IPS DF 6.9 (cell line): ENCODE measurements around the gene MCM8.
"Not testable (repeated sequence)": the region's sequence is repeated elsewhere in the genome, so short reads cannot be mapped to it uniquely, and the experiment has no call there.

Experiments used
- DNase-seq: peaks from one replicate; pipeline ENCODE4 v3.0.0-alpha.2; 2013; ENCODE audit warnings: low read depth, low spot score
- H3K27ac ChIP-seq: one replicate; pipeline ENCODE4 v1.5.1; 2013; ENCODE audit warnings: low read length, control low read depth
- H3K27me3 ChIP-seq: 2 replicates; pipeline ENCODE4 v1.6.1; 2013; ENCODE audit warnings: mild to moderate bottlenecking, low read length; ENCODE audit not compliant: control insufficient read depth, insufficient read depth
- H3K36me3 ChIP-seq: 2 replicates; pipeline ENCODE4 v1.6.1; 2013; ENCODE audit warnings: low read length; ENCODE audit not compliant: control insufficient read depth, insufficient read depth
- H3K4me1 ChIP-seq: 2 replicates; pipeline ENCODE4 v1.6.1; 2013; ENCODE audit warnings: low read length; ENCODE audit not compliant: control insufficient read depth, insufficient read depth
- H3K4me3 ChIP-seq: 2 replicates; pipeline ENCODE4 v1.5.1; 2013; ENCODE audit warnings: mild to moderate bottlenecking, low read length
- H3K9me3 ChIP-seq: 2 replicates; pipeline ENCODE4 v1.6.1; 2013; ENCODE audit warnings: low read length, inconsistent platforms; ENCODE audit not compliant: control insufficient read depth, insufficient read depth
- WGBS: extraction: QIAGEN DNeasy Blood & Tissue Kit; methylation state at CpG from one replicate; pipeline ENCODE4 v1.1.7; 2013; ENCODE audit warnings: mixed read lengths, missing lambda C conversion rate; ENCODE audit not compliant: insufficient read length, insufficient coverage; 5-methylcytosine and 5-hydroxymethylcytosine counted together

The MCM8 gene

GRCh38 chr20:6024768-6025167, 74.3 kb downstream of the MCM8 start:
- Histone ChIP-seq H3K36me3 (peaks cover 8% of the 10 kb centered on the region; the same call in 1 of the 2 replicates), H3K4me1 (no peaks in the 10 kb centered on the region), H3K27ac (no peak overlapping the region), H3K9me3 (no peaks in the 10 kb centered on the region), H3K27me3 (no peaks in the 10 kb centered on the region), H3K4me3 (no peak overlapping the region)
- no peak for DNase-seq
- no CpG with 5 or more reads among the region's 1 CpG for WGBS

GRCh38 chr20:6026051-6026450, 75.6 kb downstream of the MCM8 start:
- no peaks in the 10 kb centered on the region for H3K4me1 ChIP-seq
- H3K4me3 ChIP-seq: no peak overlapping the region
- no peak for DNase-seq
- H3K9me3 ChIP-seq: no peaks in the 10 kb centered on the region
- no peaks in the 10 kb centered on the region for H3K27me3 ChIP-seq
- whole genome bisulfite sequencing: no CpG with 5 or more reads among the region's 3 CpGs
- H3K36me3 ChIP-seq: peaks cover 8% of the 10 kb centered on the region; the same call in 1 of the 2 replicates
- no peak overlapping the region for H3K27ac ChIP-seq

- H3K36me3 ChIP-seq: peaks cover 4% of the 10 kb centered on the region; the same call in 1 of the 2 replicates
- H3K27me3 ChIP-seq: no peaks in the 10 kb centered on the region
- no peak overlapping the region for H3K27ac ChIP-seq
- H3K4me1 ChIP-seq: no peaks in the 10 kb centered on the region
- H3K4me3 ChIP-seq: no peak overlapping the region
- no peak for DNase-seq
- no peaks in the 10 kb centered on the region for H3K9me3 ChIP-seq
Measured at GRCh38 chr20:6028818-6029217, 78.4 kb downstream of the MCM8 start.

GRCh38 chr20:6029538-6029937, 79.1 kb downstream of the MCM8 start:
- WGBS: no CpG with 5 or more reads among the region's 6 CpGs
- DNase-seq: no peak
- H3K9me3 ChIP-seq: no peaks in the 10 kb centered on the region
- H3K27me3 ChIP-seq: no peaks in the 10 kb centered on the region
- H3K4me3 ChIP-seq: no peak overlapping the region
- H3K36me3 ChIP-seq: no peaks in the 10 kb centered on the region; the same call in 1 of the 2 replicates
- H3K27ac ChIP-seq: no peak overlapping the region
- no peaks in the 10 kb centered on the region for H3K4me1 ChIP-seq

- WGBS: no CpG with 5 or more reads among the region's 6 CpGs
- Histone ChIP-seq H3K4me3 (no peak overlapping the region), H3K4me1 (no peaks in the 10 kb centered on the region), H3K27me3 (no peaks in the 10 kb centered on the region), H3K9me3 (no peaks in the 10 kb centered on the region), H3K27ac (no peak overlapping the region), H3K36me3 (no peaks in the 10 kb centered on the region; the same call in 1 of the 2 replicates)
- DNase-seq: no peak
Measured at GRCh38 chr20:6030453-6031080, 80.1 kb downstream of the MCM8 start.

- DNase-seq, H3K27ac ChIP-seq: not testable (repeated sequence)
- no CpG with 5 or more reads among the region's 8 CpGs for WGBS
Measured at GRCh38 chr20:6032907-6033306, 82.5 kb downstream of the MCM8 start.

GRCh38 chr20:6034134-6034969, 83.9 kb downstream of the MCM8 start:
- Histone ChIP-seq H3K27me3 (no peaks in the 10 kb centered on the region), H3K36me3 (no peaks in the 10 kb centered on the region; the same call in 1 of the 2 replicates), H3K4me1 (no peaks in the 10 kb centered on the region), H3K4me3 (no peak overlapping the region), H3K9me3 (no peaks in the 10 kb centered on the region), H3K27ac (no peak overlapping the region)
- no peak for DNase-seq
- WGBS: 100% methylated on average over 1 of the region's 2 CpGs

More at GRCh38 chr20:6032907-6033306, 82.5 kb downstream of the MCM8 start:
- not testable (repeated sequence) for H3K36me3 ChIP-seq, H3K4me3 ChIP-seq, H3K9me3 ChIP-seq, H3K4me1 ChIP-seq, H3K27me3 ChIP-seq

- WGBS: no CpG with 5 or more reads among the region's 4 CpGs
- DNase-seq: no peak
Measured at GRCh38 chr20:6036213-6036612, 85.8 kb downstream of the MCM8 start.

GRCh38 chr20:6037082-6037481, 86.6 kb downstream of the MCM8 start:
- no peaks in the 10 kb centered on the region for H3K4me1 ChIP-seq
- H3K27me3 ChIP-seq: no peaks in the 10 kb centered on the region
- WGBS: no CpG with 5 or more reads among the region's 1 CpG
- no peak for DNase-seq
- no peak overlapping the region for H3K27ac ChIP-seq
- no peaks in the 10 kb centered on the region for H3K9me3 ChIP-seq
- H3K4me3 ChIP-seq: no peak overlapping the region
- peaks cover 9% of the 10 kb centered on the region for H3K36me3 ChIP-seq

More at GRCh38 chr20:6036213-6036612, 85.8 kb downstream of the MCM8 start:
- no peak overlapping the region for H3K4me3 ChIP-seq
- no peak overlapping the region for H3K27ac ChIP-seq
- H3K27me3 ChIP-seq: no peaks in the 10 kb centered on the region
- H3K9me3 ChIP-seq: no peaks in the 10 kb centered on the region
- H3K4me1 ChIP-seq: no peaks in the 10 kb centered on the region
- H3K36me3 ChIP-seq: peaks cover 8% of the 10 kb centered on the region

GRCh38 chr20:6038256-6038655, 87.8 kb downstream of the MCM8 start:
- H3K4me3 ChIP-seq: no peak overlapping the region
- H3K27ac ChIP-seq: no peak overlapping the region
- no peaks in the 10 kb centered on the region for H3K27me3 ChIP-seq
- WGBS: no CpG with 5 or more reads among the region's 3 CpGs
- no peaks in the 10 kb centered on the region for H3K4me1 ChIP-seq
- H3K36me3 ChIP-seq: peaks cover 9% of the 10 kb centered on the region
- H3K9me3 ChIP-seq: no peaks in the 10 kb centered on the region
- DNase-seq: no peak
